ENCODE data around the gene LTBR.

GRCh38 chr12:6434205-6435140, 50.5 kb downstream of the LTBR start:
- no peak for TF ChIP-seq EP300 (conservative IDR thresholded peaks at IDR 0.05; ENCODE audit: poor library complexity, severe bottlenecking)
- no peak for TF ChIP-seq CTCF (IDR thresholded peaks at IDR 0.05; ENCODE audit: poor library complexity, severe bottlenecking)
- TF ChIP-seq EZH2 (IDR thresholded peaks at IDR 0.05; ENCODE audit: borderline replicate concordance, insufficient read depth, low read length, poor library complexity, severe bottlenecking), result no peak
- TF ChIP-seq POLR2AphosphoS5 (IDR thresholded peaks at IDR 0.05), result no peak
